ENCODE data around the gene NPPB.

- TF ChIP-seq CTCF (IDR thresholded peaks at IDR 0.05; ENCODE audit: poor library complexity, severe bottlenecking) = peak; percentile 99
- no peak for TF ChIP-seq EP300 (conservative IDR thresholded peaks at IDR 0.05; ENCODE audit: poor library complexity, severe bottlenecking)
These were observed 20.1 kb downstream of the NPPB start for GRCh38 chr1:11838349-11839272.

All from neural cell (in vitro differentiated cells).